Measurements from ENCODE around the gene RHOD.

The RHOD gene, protein sequence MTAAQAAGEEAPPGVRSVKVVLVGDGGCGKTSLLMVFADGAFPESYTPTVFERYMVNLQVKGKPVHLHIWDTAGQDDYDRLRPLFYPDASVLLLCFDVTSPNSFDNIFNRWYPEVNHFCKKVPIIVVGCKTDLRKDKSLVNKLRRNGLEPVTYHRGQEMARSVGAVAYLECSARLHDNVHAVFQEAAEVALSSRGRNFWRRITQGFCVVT

DNA sequence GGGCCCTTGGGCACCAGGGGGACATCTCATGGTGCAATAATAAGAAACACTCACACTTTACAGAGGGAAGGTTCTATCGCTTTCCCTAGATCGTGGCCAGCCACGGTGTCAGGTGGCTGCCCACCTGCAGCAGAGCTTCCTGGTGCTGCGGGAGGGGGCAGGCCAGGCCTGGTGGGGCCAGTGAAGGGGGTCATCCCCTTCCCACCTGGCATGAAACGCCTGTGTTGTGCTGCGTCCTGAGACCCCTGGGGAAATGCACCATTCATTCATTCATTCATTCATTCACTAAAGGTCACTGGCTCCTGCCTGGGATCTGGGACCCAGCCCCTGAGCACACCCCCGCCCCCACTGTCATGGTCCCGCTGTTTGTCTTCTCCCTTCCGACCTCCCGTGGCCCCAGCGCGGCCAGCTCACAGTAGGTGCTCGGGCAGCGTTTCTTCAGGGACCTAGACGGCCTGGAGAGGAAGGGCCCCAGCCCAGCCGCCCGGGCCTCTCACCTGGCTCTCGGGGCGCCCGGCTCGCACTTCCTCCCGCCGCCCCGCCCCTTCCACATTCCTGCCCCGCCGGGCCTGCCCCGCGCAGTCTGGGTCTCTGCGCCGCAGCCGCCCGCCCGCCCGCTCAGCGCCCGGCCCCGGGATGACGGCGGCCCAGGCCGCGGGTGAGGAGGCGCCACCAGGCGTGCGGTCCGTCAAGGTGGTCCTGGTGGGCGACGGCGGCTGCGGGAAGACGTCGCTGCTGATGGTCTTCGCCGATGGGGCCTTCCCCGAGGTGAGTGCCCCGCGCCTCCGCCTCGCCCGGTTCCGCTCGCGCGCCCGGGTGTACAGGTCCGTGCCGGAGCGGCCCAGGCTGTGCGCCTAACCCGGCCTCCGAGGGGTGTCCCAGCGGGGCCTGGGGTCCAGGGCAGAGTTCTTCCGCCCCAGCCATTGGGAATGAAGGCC is at the start of gene RHOD:
RHOD (plus strand) TSS at position 581 of the 938 bp plus-strand sequence; CDS start at position 637, 56 bp downstream.
- intact Hi-C loops (cut with DNase I) = no loop called here
- DNase-seq = no peak

DNA sequence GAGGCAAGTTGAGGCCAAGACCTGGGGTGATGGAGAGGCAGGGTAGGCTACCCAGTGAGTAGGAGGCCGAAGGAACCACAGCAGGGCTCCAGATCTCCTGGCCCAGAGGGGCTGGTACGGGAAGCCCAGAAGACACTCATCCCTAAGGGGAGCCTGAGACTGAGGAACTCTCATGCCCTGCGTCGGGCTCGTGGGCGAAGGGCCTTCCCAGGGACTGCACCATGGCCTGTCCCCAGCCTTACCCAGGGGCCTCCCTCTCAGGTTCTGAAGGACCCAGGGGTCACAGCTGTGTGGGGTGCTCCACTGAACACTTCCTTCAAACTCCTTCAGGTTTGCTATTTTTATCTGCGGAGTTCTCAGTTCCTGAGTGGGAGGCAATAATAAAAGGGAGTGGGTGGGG is 49.5 kb upstream of the RHOD start:
- intact Hi-C loops (cut with DNase I) = no loop called here
- no peak for DNase-seq

DNA sequence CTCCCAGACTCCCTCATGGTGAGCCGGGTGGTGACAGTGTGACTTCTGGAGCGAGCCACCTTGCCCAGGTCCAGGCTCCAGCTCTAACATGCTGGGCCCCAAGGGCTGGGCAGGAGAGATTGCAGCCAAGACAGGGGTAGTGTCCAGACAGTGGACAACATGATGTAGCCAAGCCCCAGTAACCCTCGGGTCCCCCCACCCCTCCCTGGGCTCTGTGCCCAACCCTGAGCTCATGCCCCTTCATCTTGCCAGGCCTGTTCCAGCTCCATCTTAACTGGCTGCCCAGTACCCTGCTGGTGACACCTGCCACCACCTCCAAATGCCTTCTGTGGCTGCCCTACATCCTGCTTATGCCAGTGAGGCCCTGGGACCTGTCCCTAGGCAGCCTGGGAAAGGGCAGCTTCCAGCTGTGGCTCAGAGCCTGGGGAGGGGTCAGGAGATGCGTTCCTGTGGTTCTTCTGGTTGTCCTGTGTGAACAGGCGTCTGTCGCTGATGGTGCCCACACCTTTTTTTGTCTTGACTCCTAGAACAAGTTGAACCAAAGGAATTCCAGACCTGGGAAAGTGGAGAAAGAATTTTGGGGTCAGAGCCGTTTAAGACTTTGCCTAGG is 46.2 kb upstream of the RHOD start:
- intact Hi-C loops (cut with DNase I) = no loop called here

DNA sequence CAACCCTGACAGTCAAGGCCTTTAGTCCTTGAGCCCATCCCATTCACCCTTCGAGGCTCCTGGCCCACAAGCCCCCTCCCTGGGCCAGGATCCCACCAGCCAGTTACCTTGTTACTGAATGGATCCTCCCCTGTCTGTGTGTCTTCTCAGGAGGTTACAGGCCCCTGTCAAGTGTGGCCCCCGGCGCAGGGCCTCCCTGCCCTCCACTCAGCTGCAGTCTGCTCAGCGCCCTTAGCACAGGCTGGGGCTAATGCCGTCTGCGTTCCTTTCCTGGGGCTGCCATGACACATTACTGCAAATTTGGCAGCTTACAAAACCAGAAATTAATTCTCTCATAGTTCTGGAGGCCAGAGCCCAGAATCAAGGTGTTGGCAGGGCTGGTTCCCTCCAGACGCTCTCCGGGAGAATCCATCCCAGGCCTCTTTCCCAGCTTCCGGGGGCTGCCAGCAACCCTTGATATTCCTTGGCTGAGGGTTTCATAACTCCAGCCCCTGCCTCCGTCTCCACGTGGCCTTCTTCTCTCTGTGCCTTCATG is 43.1 kb upstream of the RHOD start:
- intact Hi-C loops (cut with DNase I) = no loop called here
- no peak for DNase-seq

More for the DNA sequence above, 46.2 kb upstream of the RHOD start:
- no peak for DNase-seq

DNA sequence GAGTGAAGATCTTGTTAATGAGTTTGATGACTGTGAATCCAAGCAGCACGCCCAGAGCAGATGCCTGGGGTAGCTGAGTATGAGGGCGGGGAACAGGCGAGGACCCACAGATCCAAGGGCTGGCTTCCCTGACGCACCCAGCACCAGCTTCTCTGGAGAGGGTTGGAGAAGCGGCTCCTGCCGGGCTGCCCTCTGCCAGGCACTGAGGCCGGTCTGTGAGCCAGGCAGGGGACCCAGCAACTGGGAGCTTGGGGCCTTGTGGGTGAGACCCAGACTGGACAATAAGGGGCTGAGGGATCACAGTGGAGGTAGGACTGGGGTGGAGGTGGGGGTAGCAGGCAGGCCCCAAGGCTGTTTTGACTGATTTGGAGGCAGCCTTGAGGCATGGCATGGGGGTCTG is 42.3 kb upstream of the RHOD start:
- DNase-seq = no peak
- intact Hi-C loops (cut with DNase I) = no loop called here

DNA sequence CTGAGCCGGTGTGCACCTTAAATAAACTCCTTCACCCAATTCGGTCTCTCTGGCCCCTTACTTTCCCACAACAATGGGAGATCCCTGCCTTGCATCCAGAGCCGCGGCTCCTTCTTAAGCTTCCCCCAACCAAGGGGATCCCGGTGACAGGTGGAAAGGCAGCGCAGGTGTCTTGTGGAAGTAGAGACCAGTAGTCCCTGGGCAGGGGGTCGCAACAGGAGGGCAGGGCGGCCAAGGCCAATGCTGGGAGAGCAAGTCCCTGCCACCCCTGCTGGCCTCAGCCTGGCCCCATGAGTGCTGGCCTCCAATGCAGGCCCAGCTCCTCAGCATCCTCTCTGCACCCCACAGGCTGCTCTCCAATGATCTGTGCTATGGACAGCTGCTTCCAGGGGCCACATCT is 41.6 kb upstream of the RHOD start:
- no peak for DNase-seq
- intact Hi-C loops (cut with DNase I) = no loop called here

DNA sequence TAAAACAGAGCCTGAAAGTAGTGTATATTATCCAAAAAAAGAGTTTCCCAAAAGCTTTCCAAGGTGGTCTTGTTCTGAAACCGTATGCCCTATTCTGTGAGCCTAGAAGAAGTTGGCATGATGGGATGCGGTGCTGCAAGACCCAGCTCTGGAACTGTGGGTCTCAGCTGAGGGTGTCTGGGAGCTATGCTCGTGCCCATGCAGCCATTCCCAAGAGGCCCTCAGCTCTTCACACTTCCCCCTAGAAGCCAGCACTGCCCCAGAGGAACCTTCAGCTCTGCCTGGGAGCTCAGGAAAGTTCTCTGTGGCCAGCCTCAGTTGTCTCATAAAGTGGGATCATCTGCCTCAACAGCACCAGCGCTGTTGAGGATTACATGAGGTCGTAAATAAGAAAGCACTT is 40.1 kb upstream of the RHOD start:
- DNase-seq = no peak
- intact Hi-C loops (cut with DNase I) = no loop called here

DNA sequence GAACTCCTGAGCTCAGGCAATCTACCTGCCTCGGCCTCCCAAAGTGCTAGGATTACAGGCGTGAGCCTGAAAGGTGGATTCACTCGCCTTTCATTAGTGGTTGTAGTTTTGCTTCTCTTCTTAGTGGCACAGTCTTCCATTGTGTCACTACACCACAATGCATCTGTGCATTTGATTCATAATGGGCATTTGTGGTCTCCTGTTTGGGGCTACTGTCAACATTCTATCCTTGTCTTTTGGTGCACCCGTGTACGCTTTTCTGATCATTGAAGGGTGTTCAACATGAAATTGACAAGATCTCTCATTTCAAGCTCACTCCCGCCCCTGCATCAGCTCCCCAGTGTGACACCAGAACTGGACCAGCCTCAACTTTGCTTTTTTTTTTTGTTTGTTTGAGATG is 35.7 kb upstream of the RHOD start:
- DNase-seq = no peak
- intact Hi-C loops (cut with DNase I) = no loop called here

DNA sequence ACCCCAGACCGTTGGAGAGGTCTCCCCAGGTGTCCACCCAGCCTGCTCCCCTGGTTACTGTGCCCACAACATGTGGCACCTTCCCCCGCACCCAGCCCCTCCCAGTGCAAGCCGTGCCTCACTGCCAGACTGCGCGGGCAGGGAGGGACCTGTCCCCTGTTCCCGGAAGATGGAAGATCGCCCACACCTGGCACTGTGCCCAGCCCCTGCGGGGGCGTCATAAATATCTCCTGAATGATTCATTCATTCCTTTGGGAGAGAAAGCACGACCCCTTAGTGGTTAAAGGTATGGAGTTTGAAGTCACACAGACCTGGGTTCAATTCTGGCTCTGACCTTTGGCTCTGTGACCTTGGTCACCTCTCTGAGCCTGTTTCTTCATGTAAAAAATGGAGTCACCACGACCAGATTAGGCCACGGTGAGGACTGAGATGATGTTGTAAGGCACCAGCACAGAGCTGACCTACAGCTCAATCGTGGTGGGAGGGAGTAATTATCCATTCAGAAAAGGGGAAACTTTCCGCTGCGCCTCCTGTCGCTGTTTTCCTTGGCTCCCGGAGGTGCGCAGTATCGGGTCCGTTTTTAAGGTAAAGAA is 34.2 kb upstream of the RHOD start:
- intact Hi-C loops (cut with DNase I) = no loop called here
- DNase-seq = peak in 8 of 10 donors; percentile 27 to 93 (median 64)

DNA sequence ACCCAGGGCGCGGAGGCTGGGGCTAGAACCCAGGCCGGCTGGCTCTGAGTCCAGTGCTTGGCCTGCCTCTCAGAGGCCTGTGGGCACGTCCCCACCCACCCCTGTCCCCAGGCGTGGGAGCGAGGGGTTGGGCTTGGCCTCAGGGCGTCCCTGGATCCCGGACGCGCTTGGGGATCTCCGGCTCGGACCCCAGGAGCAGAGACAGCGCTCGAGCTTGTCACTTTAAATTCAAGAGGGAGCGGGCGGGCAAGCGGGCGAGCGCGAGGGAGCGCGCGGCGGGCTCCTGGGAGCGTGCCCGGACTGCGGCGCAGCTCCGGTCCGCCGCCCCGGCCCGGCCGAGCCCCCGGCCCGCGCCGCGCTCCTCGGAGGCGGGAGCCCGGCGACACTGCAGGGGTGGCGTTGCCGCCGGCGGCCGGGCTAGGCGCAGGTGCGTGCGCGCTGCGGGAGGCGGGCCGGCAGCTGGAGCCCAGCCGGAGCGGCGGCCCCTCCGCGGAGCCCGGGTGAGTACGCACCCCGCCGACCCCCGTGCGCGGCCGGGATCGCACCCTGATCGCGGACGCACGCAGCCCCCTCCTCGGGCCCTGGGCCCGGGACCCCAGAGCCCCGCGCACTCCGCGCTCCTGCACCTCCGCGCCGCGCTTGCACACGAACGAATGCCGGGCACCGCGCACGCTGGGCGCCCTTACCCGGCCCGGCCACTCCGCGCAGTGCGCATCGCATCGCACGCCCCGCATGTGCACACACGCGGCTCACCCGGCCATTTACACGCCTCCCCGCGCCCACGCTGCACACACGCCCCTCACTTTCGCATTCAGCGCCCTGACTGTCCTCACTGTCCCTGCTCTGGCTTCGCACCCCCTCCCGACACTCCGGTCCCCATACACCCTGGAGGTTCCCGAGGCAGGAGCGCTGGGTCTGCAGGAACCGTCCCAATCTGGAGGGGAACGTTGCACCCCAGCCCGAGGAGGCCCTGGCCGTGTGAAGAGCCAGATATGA is 33.4 kb upstream of the RHOD start, which contains the start of gene SYT12:
SYT12 (plus strand) TSS at position 174 of the 996 bp plus-strand sequence. CDS start 7,011 bp downstream, outside the sequence.
- intact Hi-C loops (cut with DNase I) = no loop called here
- DNase-seq = peak in 9 of 10 donors; percentile 24 to 93 (median 59)

DNA sequence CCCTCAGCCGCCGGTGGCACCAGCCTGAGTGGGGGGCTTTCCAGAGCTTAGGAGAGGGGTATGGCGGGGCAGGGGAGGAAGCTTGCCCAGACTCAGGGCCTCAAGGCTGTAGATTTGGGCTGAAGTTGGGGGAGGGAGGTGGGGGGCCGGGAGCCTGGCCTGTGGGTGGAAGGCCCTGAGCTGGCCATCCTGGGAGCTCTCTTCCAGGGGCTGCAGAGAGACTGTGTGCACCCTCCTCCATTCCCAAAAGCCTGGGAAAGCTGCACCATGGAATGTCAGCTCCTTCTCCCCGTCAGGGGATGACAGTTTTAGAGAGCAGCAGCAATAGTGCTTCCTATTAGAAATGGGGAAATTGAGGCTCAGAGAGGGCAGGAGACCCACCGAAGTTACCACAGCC is 32.7 kb upstream of the RHOD start:
- DNase-seq = peak in 1 of 10 donors; percentile 66
- intact Hi-C loops (cut with DNase I) = no loop called here

DNA sequence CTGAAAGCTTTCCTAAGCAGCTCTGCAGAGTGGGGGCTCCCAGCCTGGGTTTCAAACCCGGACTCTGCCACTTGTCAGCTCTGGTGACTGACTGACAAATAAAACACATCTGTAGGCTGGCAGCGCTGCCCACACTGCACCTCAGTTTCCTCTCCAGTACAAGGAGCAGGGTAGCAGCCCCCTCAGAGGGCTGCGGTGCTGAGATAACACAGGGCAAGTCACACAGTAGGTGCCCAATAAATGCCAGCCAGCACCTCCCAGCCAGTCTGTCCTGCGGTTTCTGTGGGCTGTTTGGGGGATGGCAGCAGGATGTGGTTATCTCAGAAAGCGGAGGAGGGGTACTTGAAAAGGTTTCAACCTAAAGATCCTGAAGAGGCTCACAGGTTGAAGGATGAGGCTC is 32.2 kb upstream of the RHOD start:
- intact Hi-C loops (cut with DNase I) = no loop called here

DNA sequence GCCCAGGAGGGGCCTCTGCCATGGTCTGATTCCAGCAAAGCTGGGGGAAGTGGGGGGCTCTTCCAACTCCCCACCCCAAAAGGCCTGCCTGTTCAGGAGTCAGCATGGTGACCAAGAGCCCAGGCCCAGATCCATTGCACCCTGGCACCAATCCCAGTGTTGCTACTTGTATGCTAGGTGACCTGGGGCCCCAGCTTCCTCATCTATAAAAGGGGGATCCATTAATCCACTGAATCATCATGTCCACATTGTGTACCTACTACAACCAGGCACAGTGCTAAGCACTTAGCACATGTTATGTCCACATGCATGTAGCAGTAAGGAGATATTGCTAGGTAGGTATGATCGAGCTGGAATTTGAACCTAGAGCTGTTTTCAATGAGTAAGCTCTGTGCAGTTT is 31.7 kb upstream of the RHOD start:
- intact Hi-C loops (cut with DNase I) = no loop called here
- peak in 1 of 10 donors; percentile 68 for DNase-seq

More for the DNA sequence above, 32.2 kb upstream of the RHOD start:
- DNase-seq = peak in 1 of 10 donors; percentile 43

DNA sequence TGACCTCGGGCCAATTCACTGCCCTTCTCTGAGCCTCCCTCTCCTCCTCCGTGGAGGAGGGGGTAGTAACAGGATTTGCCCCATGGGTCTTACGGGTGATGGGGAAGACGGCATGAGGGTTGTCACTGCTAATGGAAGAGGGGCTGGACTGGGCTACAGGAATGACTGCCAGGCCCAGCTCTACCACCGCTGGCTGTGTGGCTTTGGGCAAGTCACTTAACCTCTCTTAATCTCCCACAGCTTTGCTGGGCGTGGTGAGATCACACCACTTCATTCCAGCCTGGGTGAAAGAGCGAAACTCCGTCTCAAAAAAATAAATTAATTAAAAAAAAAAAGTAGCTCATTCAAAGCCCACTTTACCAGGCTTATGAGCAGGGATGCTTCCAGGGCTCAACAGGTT is 30.9 kb upstream of the RHOD start:
- DNase-seq = no peak
- intact Hi-C loops (cut with DNase I) = no loop called here

DNA sequence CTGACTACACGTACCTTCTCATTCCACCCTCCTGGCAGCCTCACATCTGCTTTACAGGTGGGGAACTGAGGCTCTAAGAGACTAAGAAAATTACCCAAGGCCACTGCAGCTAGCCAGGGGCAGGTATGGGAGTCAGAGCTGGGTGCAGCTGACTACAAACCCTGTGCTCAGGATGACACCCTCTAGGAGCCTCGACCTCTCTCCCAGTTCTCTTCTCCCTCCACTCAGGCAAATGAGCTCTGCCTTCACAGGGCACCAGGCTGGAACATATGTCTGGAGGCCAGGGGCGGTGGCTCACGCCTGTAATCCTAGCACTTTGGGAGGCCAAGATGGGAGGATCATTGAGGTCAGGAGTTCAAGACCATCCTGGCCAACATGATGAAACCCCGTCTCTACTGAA is 29.7 kb upstream of the RHOD start:
- no peak for DNase-seq
- intact Hi-C loops (cut with DNase I) = no loop called here

DNA sequence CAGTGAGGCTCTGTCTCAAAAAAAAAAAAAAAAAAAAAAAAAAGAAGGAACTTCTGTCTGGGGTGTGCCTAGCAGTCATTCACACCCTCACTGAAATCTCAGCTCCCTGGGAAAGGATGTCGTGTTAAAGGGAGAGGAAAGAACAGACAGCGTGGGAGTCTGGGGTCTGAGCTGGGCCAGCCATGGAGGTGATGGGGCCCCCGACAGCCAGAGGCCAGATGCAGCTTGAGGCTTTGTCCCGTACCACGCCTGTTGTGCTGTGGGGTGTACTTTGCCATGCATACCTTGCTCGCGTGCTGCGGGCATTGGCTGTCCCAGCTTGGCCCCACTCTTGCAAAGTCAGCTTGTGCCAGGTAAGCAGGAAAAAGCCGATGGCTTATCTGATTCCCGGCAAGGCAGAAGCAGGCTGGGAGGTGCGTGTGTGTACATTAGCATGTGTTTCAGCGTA is 29.1 kb upstream of the RHOD start:
- no peak for DNase-seq
- intact Hi-C loops (cut with DNase I) = no loop called here

DNA sequence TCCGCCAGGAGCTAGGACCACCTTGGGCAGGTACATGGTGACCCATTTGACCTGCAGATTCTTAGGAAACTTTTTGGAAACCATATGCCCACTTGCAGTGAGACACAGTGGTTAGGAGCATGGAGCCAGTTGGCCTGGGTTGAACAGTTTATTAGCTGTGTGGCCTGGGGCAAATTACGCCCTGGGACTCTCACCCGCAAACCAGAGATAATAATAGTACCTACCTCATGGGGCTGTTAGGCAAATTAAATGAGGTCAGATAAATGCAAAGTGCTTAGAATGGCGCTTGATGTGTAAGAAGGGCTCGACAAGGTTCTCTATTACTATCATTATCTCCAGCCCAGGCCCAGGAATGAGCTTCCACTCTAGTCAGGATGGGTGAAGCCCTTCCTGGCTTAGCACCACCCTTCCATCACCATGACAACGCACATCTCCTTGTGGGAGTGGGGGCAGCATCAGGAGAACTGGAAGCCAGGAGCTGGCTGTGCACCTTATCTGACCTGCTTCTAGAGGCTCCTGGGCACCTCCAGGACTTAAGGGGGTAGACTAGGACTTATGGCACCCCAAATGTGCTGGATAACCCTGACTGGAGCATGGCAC is 28.6 kb upstream of the RHOD start:
- DNase-seq = no peak
- intact Hi-C loops (cut with DNase I) = no loop called here

DNA sequence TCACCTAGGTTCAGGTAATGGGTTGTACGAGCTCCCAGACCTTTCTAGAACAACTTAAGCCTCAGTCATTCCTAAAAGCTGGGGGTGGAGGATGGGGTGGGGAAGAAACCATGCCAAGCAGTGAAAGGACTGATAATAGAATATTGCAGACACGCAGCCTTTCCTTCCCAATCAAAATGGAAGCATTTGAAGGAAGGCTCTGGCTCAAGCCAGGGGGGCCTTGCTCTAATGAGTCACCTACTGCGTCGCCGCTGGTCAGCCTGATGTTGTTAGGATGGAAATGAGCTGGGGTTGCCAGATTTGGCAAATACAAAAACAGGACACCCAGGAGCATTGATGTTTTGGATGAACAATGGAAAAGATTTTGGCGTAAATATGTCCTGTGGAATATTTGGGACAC is 27.5 kb upstream of the RHOD start:
- DNase-seq = no peak
- intact Hi-C loops (cut with DNase I) = no loop called here

DNA sequence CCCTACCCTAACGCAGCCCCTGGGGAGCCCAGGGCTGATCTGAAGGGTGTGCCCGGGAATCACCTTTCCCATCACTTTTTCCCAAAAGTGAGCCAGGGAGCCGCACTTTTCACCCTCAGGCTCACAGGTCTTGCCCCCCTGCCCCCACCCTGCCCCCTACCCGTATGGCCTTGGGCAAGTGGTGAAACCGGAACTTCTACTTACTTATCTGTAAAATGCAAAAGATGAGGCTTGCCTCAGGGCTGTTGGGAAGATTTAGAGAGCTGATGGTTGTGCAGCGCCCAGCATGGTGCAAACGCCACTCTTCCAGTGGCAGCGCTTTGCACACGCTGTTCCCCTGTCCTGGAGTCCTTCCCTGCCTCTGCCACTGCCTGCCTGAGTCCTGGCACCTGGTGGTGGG is 25.7 kb upstream of the RHOD start:
- intact Hi-C loops (cut with DNase I) = no loop called here
- DNase-seq = no peak

Measured in posterior cingulate gyrus (tissue), 11 donors.